ENCODE results near the gene FARP2.

FARP2 gene

GRCh38 chr2:241482126-241482955, 126.3 kb downstream of the FARP2 start:
- no peak overlapping the region for H3K4me3 ChIP-seq (ENCODE audit: low read depth, low read length)

GRCh38 chr2:241483305-241483704, 127.2 kb downstream of the FARP2 start:
- H3K4me3 ChIP-seq (ENCODE audit: low read depth, low read length): no peak overlapping the region

- H3K4me3 ChIP-seq (ENCODE audit: low read depth, low read length): no peak overlapping the region
Measured at GRCh38 chr2:241485172-241485911, 129.3 kb downstream of the FARP2 start.

GRCh38 chr2:241489088-241489487, 133.0 kb downstream of the FARP2 start:
- no peak overlapping the region for H3K4me3 ChIP-seq (ENCODE audit: low read depth, low read length)

- no peak overlapping the region for H3K4me3 ChIP-seq (ENCODE audit: low read depth, low read length)
Measured at GRCh38 chr2:241489733-241490680, 133.9 kb downstream of the FARP2 start.

- no peak overlapping the region for H3K4me3 ChIP-seq (ENCODE audit: low read depth, low read length)
Measured at GRCh38 chr2:241490825-241491506, 134.9 kb downstream of the FARP2 start.

- H3K4me3 ChIP-seq (ENCODE audit: low read depth, low read length): no peak overlapping the region
Measured at GRCh38 chr2:241491549-241492173, 135.6 kb downstream of the FARP2 start.

- H3K4me3 ChIP-seq (ENCODE audit: low read depth, low read length): no peak overlapping the region
Measured at GRCh38 chr2:241492174-241492565, 136.1 kb downstream of the FARP2 start.

GRCh38 chr2:241493092-241493491, 137.0 kb downstream of the FARP2 start:
- H3K4me3 ChIP-seq (ENCODE audit: low read depth, low read length): no peak overlapping the region

GRCh38 chr2:241494311-241494908, 138.3 kb downstream of the FARP2 start:
- no peak overlapping the region for H3K4me3 ChIP-seq (ENCODE audit: low read depth, low read length)

GRCh38 chr2:241495172-241496002, 139.3 kb downstream of the FARP2 start:
- H3K4me3 ChIP-seq (ENCODE audit: low read depth, low read length): no peak overlapping the region

GRCh38 chr2:241496003-241496707, 140.1 kb downstream of the FARP2 start:
- no peak overlapping the region for H3K4me3 ChIP-seq (ENCODE audit: low read depth, low read length)

- no peak overlapping the region for H3K4me3 ChIP-seq (ENCODE audit: low read depth, low read length)
Measured at GRCh38 chr2:241496904-241497877, 141.1 kb downstream of the FARP2 start.

GRCh38 chr2:241498115-241499070, 142.3 kb downstream of the FARP2 start:
- no peak overlapping the region for H3K4me3 ChIP-seq (ENCODE audit: low read depth, low read length)

GRCh38 chr2:241499146-241499965, 143.3 kb downstream of the FARP2 start:
- no peak overlapping the region for H3K4me3 ChIP-seq (ENCODE audit: low read depth, low read length)
